ENCODE measurements around the gene FAM110A.
"Not testable (repeated sequence)": the region's sequence is repeated elsewhere in the genome, so short reads cannot be mapped to it uniquely, and the experiment has no call there.

The FAM110A gene

GRCh38 chr20:873875-874607, 40.5 kb downstream of the FAM110A start:
- DNase-seq (ENCODE audit: low read depth) = no peak

GRCh38 chr20:875115-875514, 41.6 kb downstream of the FAM110A start:
- no peak for DNase-seq (ENCODE audit: low read depth)

- no peak for DNase-seq (ENCODE audit: low read depth)
These were observed 44.3 kb downstream of the FAM110A start for GRCh38 chr20:877814-878213.

- DNase-seq (ENCODE audit: low read depth) = no peak
These were observed 45.2 kb downstream of the FAM110A start for GRCh38 chr20:878511-879307.

- no peak for DNase-seq (ENCODE audit: low read depth)
These were observed 46.1 kb downstream of the FAM110A start for GRCh38 chr20:879626-880025.

- DNase-seq (ENCODE audit: low read depth) = no peak
These were observed 47.7 kb downstream of the FAM110A start for GRCh38 chr20:881051-881782.

- DNase-seq (ENCODE audit: low read depth) = no peak
These were observed 48.2 kb downstream of the FAM110A start for GRCh38 chr20:881783-882144.

GRCh38 chr20:884983-885952, 51.8 kb downstream of the FAM110A start:
- DNase-seq (ENCODE audit: low read depth) = no peak

- no peak for DNase-seq (ENCODE audit: low read depth)
These were observed 53.6 kb downstream of the FAM110A start for GRCh38 chr20:887137-887536.

- no peak for DNase-seq (ENCODE audit: low read depth)
These were observed 54.5 kb downstream of the FAM110A start for GRCh38 chr20:888057-888456.

GRCh38 chr20:889106-889505, 55.6 kb downstream of the FAM110A start:
- no peak for DNase-seq (ENCODE audit: low read depth)

GRCh38 chr20:889932-890463, 56.5 kb downstream of the FAM110A start:
- DNase-seq (ENCODE audit: low read depth) = no peak

GRCh38 chr20:890666-891057, 57.1 kb downstream of the FAM110A start:
- DNase-seq (ENCODE audit: low read depth) = no peak

GRCh38 chr20:891058-891705, 57.7 kb downstream of the FAM110A start:
- DNase-seq (ENCODE audit: low read depth) = no peak

GRCh38 chr20:891706-892080, 58.2 kb downstream of the FAM110A start:
- DNase-seq (ENCODE audit: low read depth) = no peak

GRCh38 chr20:892371-892770, 58.9 kb downstream of the FAM110A start:
- not testable (repeated sequence) for DNase-seq (ENCODE audit: low read depth)
